IMR-90 (cell line): ENCODE data around the gene STAT1. TPM values are rescaled to one million over a fixed set of nuclear protein-coding genes. Genes with fewer than 3 reads are reported as not detected.

Experiments
- ATAC-seq: fragments of 200-7000 bp; cut with Tn5 transposase; 2 replicates; pipeline ENCODE4 v1.9.1; 2020; ENCODE audit warnings: low read depth, mild to moderate bottlenecking, moderate library complexity
- BruUV-seq: library from RNA; stranded (reverse); fragments of 400-500 nt; replicated peaks from 2 replicates; lab custom pipeline; 2021; lab: Mats Ljungman, UMichigan
- CTCF ChIA-PET: fragments of 300-600 bp; formaldehyde crosslinking; extraction: SDS; loops from one replicate; lab custom pipeline; 2021; ENCODE audit warnings: antibody characterized with exemption; lab: Yijun Ruan, JAX
- POLR2A ChIA-PET: fragments of 300-600 bp; sonication (Branson Sonifier 250); formaldehyde crosslinking; loops from one replicate; lab custom pipeline; 2022; ENCODE audit warnings: antibody characterized with exemption; ENCODE audit not compliant: unreplicated experiment; lab: Charles Lee
- DNase-seq: peaks from one replicate; pipeline ENCODE4 v3.0.0; 2013
- H2AFZ ChIP-seq: replicated peaks from 2 replicates; pipeline ENCODE3; 2013; ENCODE audit warnings: low read length, mild to moderate bottlenecking; ENCODE audit not compliant: poor library complexity
- H2AK5ac ChIP-seq: 2 replicates; pipeline ENCODE4 v1.6.1; 2013; ENCODE audit warnings: low read depth, low read length, inconsistent platforms
- H2AK9ac ChIP-seq: replicated peaks from 2 replicates; pipeline ENCODE3; 2013; ENCODE audit warnings: mild to moderate bottlenecking, low read depth, low read length, moderate library complexity; ENCODE audit not compliant: poor library complexity
- H2BK120ac ChIP-seq: 2 replicates; pipeline ENCODE4 v1.6.1; 2013; ENCODE audit warnings: low read depth, low read length, inconsistent platforms
- H2BK15ac ChIP-seq: 3 replicates; pipeline ENCODE4 v1.6.1; 2013; ENCODE audit warnings: low read depth, low read length, inconsistent platforms
- H2BK20ac ChIP-seq: 2 replicates; pipeline ENCODE4 v1.6.1; 2013; ENCODE audit warnings: low read depth, mild to moderate bottlenecking, inconsistent platforms, low read length, moderate library complexity
- H2BK5ac ChIP-seq: 2 replicates; pipeline ENCODE4 v1.6.1; 2013; ENCODE audit warnings: mild to moderate bottlenecking, low read depth, low read length, inconsistent platforms; ENCODE audit not compliant: poor library complexity, severe bottlenecking
- H3K14ac ChIP-seq: replicated peaks from 2 replicates; pipeline ENCODE4 v1.6.1; 2013; ENCODE audit warnings: low read depth, low read length, inconsistent platforms
- H3K18ac ChIP-seq: 2 replicates; pipeline ENCODE4 v1.6.1; 2013; ENCODE audit warnings: low read depth, low read length, control low read depth
- H3K23ac ChIP-seq: 2 replicates; pipeline ENCODE4 v1.6.1; 2013; ENCODE audit warnings: low read depth, low read length, inconsistent platforms
- H3K27ac ChIP-seq: 2 replicates; pipeline ENCODE4 v1.5.1; 2013; ENCODE audit warnings: mild to moderate bottlenecking, control low read depth, low read length; ENCODE audit not compliant: insufficient read depth
- H3K27me3 ChIP-seq: 2 replicates; pipeline ENCODE4 v1.6.1; 2013; ENCODE audit warnings: low read length; ENCODE audit not compliant: control insufficient read depth, insufficient read depth
- H3K36me3 ChIP-seq: 2 replicates; pipeline ENCODE4 v1.6.1; 2013; ENCODE audit warnings: low read length, mixed read lengths; ENCODE audit not compliant: control insufficient read depth, insufficient read depth
- H3K4ac ChIP-seq: 2 replicates; pipeline ENCODE4 v1.6.1; 2013; ENCODE audit warnings: low read depth, low read length, inconsistent platforms
- H3K4me1 ChIP-seq: 2 replicates; pipeline ENCODE4 v1.6.1; 2013; ENCODE audit warnings: low read length, mixed read lengths; ENCODE audit not compliant: control insufficient read depth, insufficient read depth
- H3K4me2 ChIP-seq: 2 replicates; pipeline ENCODE4 v1.6.1; 2013; ENCODE audit warnings: low read depth, mild to moderate bottlenecking, control low read depth, low read length, moderate library complexity
- H3K4me3 ChIP-seq: 2 replicates; pipeline ENCODE4 v1.5.1; 2013; ENCODE audit warnings: low read depth, mild to moderate bottlenecking, control low read depth, low read length, moderate library complexity; ENCODE audit not compliant: insufficient read depth
- H3K56ac ChIP-seq: 2 replicates; pipeline ENCODE4 v1.6.1; 2013; ENCODE audit warnings: low read length, inconsistent platforms; ENCODE audit not compliant: insufficient read depth; ENCODE audit errors: extremely low read depth
- H3K79me1 ChIP-seq, 2 experiments: 2 replicates each; pipeline ENCODE4 v1.6.1; 2013; ENCODE audit warnings: low read length in 2 of 2, inconsistent platforms in 1 of 2, low read depth in 1 of 2
- H3K9ac ChIP-seq: 2 replicates; pipeline ENCODE4 v1.6.1; 2013; ENCODE audit warnings: low read depth, low read length, control low read depth
- H3K9me1 ChIP-seq: 2 replicates; pipeline ENCODE4 v1.6.1; 2013; ENCODE audit warnings: low read length, inconsistent platforms; ENCODE audit not compliant: insufficient read depth
- H3K9me3 ChIP-seq: 2 replicates; pipeline ENCODE4 v1.6.1; 2013; ENCODE audit warnings: low read length; ENCODE audit not compliant: control insufficient read depth, insufficient read depth
- H4K20me1 ChIP-seq: 2 replicates; pipeline ENCODE4 v1.6.1; 2013; ENCODE audit warnings: low read length, inconsistent platforms; ENCODE audit not compliant: insufficient read depth
- H4K5ac ChIP-seq: 2 replicates; pipeline ENCODE4 v1.6.1; 2013; ENCODE audit warnings: mild to moderate bottlenecking, low read depth, low read length, control low read depth
- H4K8ac ChIP-seq, 2 experiments: 2 replicates each; pipeline ENCODE4 v1.6.1; 2013; ENCODE audit warnings: low read depth in 2 of 2, low read length in 2 of 2, control low read depth in 1 of 2, inconsistent platforms in 1 of 2
- H4K91ac ChIP-seq: 2 replicates; pipeline ENCODE4 v1.6.1; 2013; ENCODE audit warnings: low read depth, low read length, inconsistent platforms; ENCODE audit not compliant: insufficient read depth
- BHLHE40 ChIP-seq: fragments of 150-350 bp; IDR thresholded peaks from 2 replicates; pipeline ENCODE4 v1.6.1; 2016; ENCODE audit warnings: mild to moderate bottlenecking, low read depth, low read length
- CEBPB ChIP-seq: IDR thresholded peaks from 2 replicates; pipeline ENCODE4 v1.6.1; 2012; ENCODE audit warnings: low read depth, low read length, improper control_type of control experiment
- CTCF ChIP-seq: conservative IDR thresholded peaks from 2 replicates; pipeline ENCODE4 v1.5.1; 2012; ENCODE audit warnings: mild to moderate bottlenecking, low read depth, low read length, improper control_type of control experiment
- FOS ChIP-seq: fragments of 150-350 bp; IDR thresholded peaks from 2 replicates; pipeline ENCODE4 v1.6.1; 2016; ENCODE audit warnings: low read depth, low read length
- MXI1 ChIP-seq: IDR thresholded peaks from 2 replicates; pipeline ENCODE4 v1.6.1; 2012; ENCODE audit warnings: low read depth, mild to moderate bottlenecking, low read length, moderate library complexity, borderline replicate concordance
- RAD21 ChIP-seq: IDR thresholded peaks from 2 replicates; pipeline ENCODE4 v1.6.1; 2012; ENCODE audit warnings: low read length, improper control_type of control experiment
- WGBS, 2 experiments: methylation state at CpG; one replicate each; pipeline versions ENCODE4 v1.1.5 to v1.1.7; 2013; ENCODE audit warnings: missing lambda C conversion rate in 2 of 2; ENCODE audit not compliant: insufficient read length in 1 of 2; ENCODE audit errors: extremely low coverage in 2 of 2; 5-methylcytosine and 5-hydroxymethylcytosine counted together
- dilution Hi-C: fragments of 300-500 bp; cut with HindIII; formaldehyde crosslinking; loops from one replicate; pipeline ENCODE4 v1.14.3; 2018; ENCODE audit warnings: low sequenced_read_pairs; ENCODE audit not compliant: unreplicated experiment
- in situ Hi-C: fragments of 300-500 bp; cut with MboI; formaldehyde crosslinking; loops from 3 replicates; pipeline ENCODE4 v1.14.3; 2019; ENCODE audit warnings: low sequenced_read_pairs, inconsistent platforms, mixed read lengths
- intact Hi-C: fragments of 100-400 bp; cut with micrococcal nuclease; formaldehyde crosslinking; loops from 2 replicates; pipeline ENCODE4 v1.10.0; 2022
- polyA plus RNA-seq, 3 experiments: library from polyadenylated mRNA; depleted of rRNA; stranded (reverse); fragments of >200 nt; gene quantifications; 2 replicates each; pipeline ENCODE4 v1.2.3, GENCODE V29; 2012; ENCODE audit warnings: low replicate concordance in 1 of 3
- total RNA-seq: library from RNA; depleted of rRNA; stranded (reverse); fragments of >200 nt; gene quantifications from 2 replicates; pipeline ENCODE4 v1.2.3, GENCODE V29; 2012

STAT1 gene
- total and polyA plus RNA-seq, 2 of the 4 experiments (the other 2 are of a cell fraction) = 43.2 to 67.9 TPM

- intact Hi-C loops = loop anchor here (2.0 to 5.0 kb wide), 2 partner anchors 27 to 36 kb away; partner anchors contain the start of gene STAT1
- Histone ChIP-seq H3K27ac (peak overlapping the region; percentile 46; the same call in 1 of the 2 replicates), H3K4me2 (peak overlapping the region; percentile 44; the same call in 1 of the 2 replicates)
These were observed 34.1 kb upstream of the STAT1 start for GRCh38 chr2:191048073-191048472.

More at GRCh38 chr2:191048073-191048472, 34.1 kb upstream of the STAT1 start:
- Histone ChIP-seq H4K8ac (peak overlapping the region in 1 of 2 experiments; percentile 66; a peak in 2 of 4 replicates), H2BK5ac (peak overlapping the region; percentile 85), H3K4me1 (peaks cover 25% of the 10 kb centered on the region), H2BK15ac (peak overlapping the region; percentile 49; the same call in 1 of the 3 replicates), H2AK5ac (peak overlapping the region; percentile 41; the same call in 1 of the 2 replicates), H4K20me1 (no peaks in the 10 kb centered on the region; the same call in 1 of the 2 replicates), H2AFZ (no peak overlapping the region), H3K9me1 (peaks cover 11% of the 10 kb centered on the region), H3K9me3 (peaks cover 3% of the 10 kb centered on the region), H3K4ac (peak overlapping the region; percentile 73; the same call in 1 of the 2 replicates), H4K5ac (no peak overlapping the region), H3K36me3 (no peaks in the 10 kb centered on the region), H2BK20ac (peak overlapping the region; percentile 84), H3K27me3 (no peaks in the 10 kb centered on the region), H3K4me3 (no peak overlapping the region), H3K56ac (no peak overlapping the region), H2BK120ac (peak overlapping the region; percentile 79), H2AK9ac (no peak overlapping the region), H4K91ac (peak overlapping the region; percentile 76; the same call in 1 of the 2 replicates), H3K79me1 (no peaks in the 10 kb centered on the region; a peak in 1 of 4 replicates), H3K18ac (peak overlapping the region; percentile 62; the same call in 1 of the 2 replicates), H3K23ac (peak overlapping the region; percentile 44; the same call in 1 of the 2 replicates), H3K14ac (peak overlapping the region; percentile 85), H3K9ac (no peak overlapping the region)
- ATAC-seq = peak; percentile 12
- in situ Hi-C loops (no loop called here), dilution Hi-C loops (no loop called here)
- no CpG with 5 or more reads among the region's 3 CpGs for WGBS, 2 experiments
- BruUV-seq = no TSS peak
- ChIA-PET POLR2A (interaction anchor here (0.6 kb wide), 1 partner anchor 25 kb away, joined by 4 read pairs; no protein-coding TSS in a partner anchor), CTCF (interaction anchor here (1.0 to 5.6 kb wide), 2 partner anchors 107 to 120 kb away, joined by 6 to 53 read pairs; no protein-coding TSS in a partner anchor)
- TF ChIP-seq RAD21 = no peak
- 0 out of 2 replicates have a peak, but pooled peaks have one; percentile 27 for TF ChIP-seq FOS
- no peak for TF ChIP-seq CTCF
- no peak for TF ChIP-seq MXI1
- TF ChIP-seq BHLHE40 = peak; percentile 49; the same call in 1 of the 2 replicates
- peak; percentile 94 for TF ChIP-seq CEBPB
- peak; percentile 87 for DNase-seq
